HEK293 (cell line): Measurements from ENCODE around the gene SMTNL1.

Experiments
- GLI4 ChIP-seq: fragments of 450-650 bp; formaldehyde crosslinking; IDR thresholded peaks from 2 replicates; pipeline ENCODE4 v1.5.1; 2016; ENCODE audit warnings: missing biosample characterization, missing genetic modification characterization
- MEIS1 ChIP-seq: sonication (generic); formaldehyde crosslinking; IDR thresholded peaks from 2 replicates; pipeline ENCODE4 v1.8.1; 2022; ENCODE audit warnings: missing genetic modification reagents, mild to moderate bottlenecking, borderline replicate concordance
- OVOL3 ChIP-seq: fragments of 450-650 bp; formaldehyde crosslinking; IDR thresholded peaks from 2 replicates; pipeline ENCODE4 v1.5.1; 2016; ENCODE audit warnings: missing biosample characterization, missing genetic modification characterization
- REST ChIP-seq: fragments of 450-650 bp; formaldehyde crosslinking; IDR thresholded peaks from 2 replicates; pipeline ENCODE4 v1.5.1; 2016; ENCODE audit warnings: missing biosample characterization, missing genetic modification characterization
- SALL2 ChIP-seq: fragments of 450-650 bp; formaldehyde crosslinking; IDR thresholded peaks from 2 replicates; pipeline ENCODE4 v1.5.0; 2017; ENCODE audit warnings: missing biosample characterization, mild to moderate bottlenecking, missing genetic modification characterization, borderline replicate concordance
- WT1 ChIP-seq: fragments of 450-650 bp; formaldehyde crosslinking; IDR thresholded peaks from 2 replicates; pipeline ENCODE4 v1.5.1; 2016; ENCODE audit warnings: missing biosample characterization, missing genetic modification characterization
- ZBTB21 ChIP-seq: fragments of 450-650 bp; formaldehyde crosslinking; IDR thresholded peaks from 2 replicates; pipeline ENCODE4 v1.5.1; 2017; ENCODE audit warnings: missing biosample characterization, missing genetic modification characterization
- ZNF148 ChIP-seq: fragments of 450-650 bp; formaldehyde crosslinking; IDR thresholded peaks from 2 replicates; pipeline ENCODE4 v1.5.0; 2017; ENCODE audit warnings: missing biosample characterization, missing genetic modification characterization, borderline replicate concordance
- ZNF169 ChIP-seq: fragments of 450-650 bp; formaldehyde crosslinking; IDR thresholded peaks from 2 replicates; pipeline ENCODE4 v1.5.1; 2016; ENCODE audit warnings: missing biosample characterization, missing genetic modification characterization
- ZNF274 ChIP-seq, 2 experiments: fragments of 200-500 bp in 1 of 2; fragments of 450-650 bp in 1 of 2; sonication (Bioruptor generic) in 1 of 2; formaldehyde crosslinking in 1 of 2; IDR thresholded peaks; 2 replicates each; pipeline versions ENCODE4 v1.5.1 to v1.6.1; 2014 to 2016; ENCODE audit warnings: borderline replicate concordance in 1 of 2, inconsistent platforms in 1 of 2, low read length in 1 of 2, missing biosample characterization in 1 of 2, missing genetic modification characterization in 1 of 2
- ZNF560 ChIP-seq: fragments of 450-650 bp; formaldehyde crosslinking; IDR thresholded peaks from 2 replicates; pipeline ENCODE4 v1.5.1; 2017; ENCODE audit warnings: missing biosample characterization, missing genetic modification characterization, borderline replicate concordance
- ZNF571 ChIP-seq: fragments of 450-650 bp; formaldehyde crosslinking; IDR thresholded peaks from 2 replicates; pipeline ENCODE4 v1.5.0; 2017; ENCODE audit warnings: missing biosample characterization, missing genetic modification characterization
- ZSCAN16 ChIP-seq: fragments of 450-650 bp; formaldehyde crosslinking; IDR thresholded peaks from 2 replicates; pipeline ENCODE4 v1.5.1; 2016; ENCODE audit warnings: missing biosample characterization, missing genetic modification characterization
- TF ChIP-seq, protein P1 (sequence below): fragments of 450-650 bp; formaldehyde crosslinking; IDR thresholded peaks from 2 replicates; pipeline ENCODE4 v1.5.1; 2016; ENCODE audit warnings: missing biosample characterization, missing genetic modification characterization

GRCh38 chr11:57506522-57506921, 30.9 kb upstream of the SMTNL1 start:
- TF ChIP-seq OVOL3 (tag by site-specific recombination) (no peak), ZNF571 (tag by site-specific recombination) (no peak), ZNF560 (tag by site-specific recombination) (no peak), SALL2 (tag by site-specific recombination) (no peak), ZBTB21 (tag by site-specific recombination) (no peak), WT1 (tag by site-specific recombination) (no peak), ZNF148 (no peak), GLI4 (no peak), ZNF274 (IDR thresholded peaks at IDR 0.05; ENCODE audit: low read length) (no peak), ZNF274 (tag by site-specific recombination; IDR thresholded peaks at IDR 0.05; ENCODE audit: borderline replicate concordance) (no peak), REST (no peak), ZSCAN16 (tag by site-specific recombination) (no peak), MEIS1 (no peak), ZNF169 (tag by site-specific recombination) (no peak)
- TF ChIP-seq, protein P1, sequence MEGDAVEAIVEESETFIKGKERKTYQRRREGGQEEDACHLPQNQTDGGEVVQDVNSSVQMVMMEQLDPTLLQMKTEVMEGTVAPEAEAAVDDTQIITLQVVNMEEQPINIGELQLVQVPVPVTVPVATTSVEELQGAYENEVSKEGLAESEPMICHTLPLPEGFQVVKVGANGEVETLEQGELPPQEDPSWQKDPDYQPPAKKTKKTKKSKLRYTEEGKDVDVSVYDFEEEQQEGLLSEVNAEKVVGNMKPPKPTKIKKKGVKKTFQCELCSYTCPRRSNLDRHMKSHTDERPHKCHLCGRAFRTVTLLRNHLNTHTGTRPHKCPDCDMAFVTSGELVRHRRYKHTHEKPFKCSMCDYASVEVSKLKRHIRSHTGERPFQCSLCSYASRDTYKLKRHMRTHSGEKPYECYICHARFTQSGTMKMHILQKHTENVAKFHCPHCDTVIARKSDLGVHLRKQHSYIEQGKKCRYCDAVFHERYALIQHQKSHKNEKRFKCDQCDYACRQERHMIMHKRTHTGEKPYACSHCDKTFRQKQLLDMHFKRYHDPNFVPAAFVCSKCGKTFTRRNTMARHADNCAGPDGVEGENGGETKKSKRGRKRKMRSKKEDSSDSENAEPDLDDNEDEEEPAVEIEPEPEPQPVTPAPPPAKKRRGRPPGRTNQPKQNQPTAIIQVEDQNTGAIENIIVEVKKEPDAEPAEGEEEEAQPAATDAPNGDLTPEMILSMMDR, result no peak
